GM12875 (cell line): Measurements from ENCODE around the gene IFITM5.
"Not testable (repeated sequence)": the region's sequence is repeated elsewhere in the genome, so short reads cannot be mapped to it uniquely, and the experiment has no call there.

Experiments used
- H3K4me3 ChIP-seq: one replicate; pipeline ENCODE4 v1.5.1; 2011; ENCODE audit warnings: low read depth, low read length, control low read depth
- TF ChIP-seq, protein P1 (sequence below): IDR thresholded peaks from 2 replicates; pipeline ENCODE4 v1.5.1; 2011; ENCODE audit warnings: low read depth, mild to moderate bottlenecking, control low read depth, inconsistent platforms, low read length, moderate library complexity, borderline replicate concordance; ENCODE audit not compliant: insufficient read depth

Gene IFITM5

DNA sequence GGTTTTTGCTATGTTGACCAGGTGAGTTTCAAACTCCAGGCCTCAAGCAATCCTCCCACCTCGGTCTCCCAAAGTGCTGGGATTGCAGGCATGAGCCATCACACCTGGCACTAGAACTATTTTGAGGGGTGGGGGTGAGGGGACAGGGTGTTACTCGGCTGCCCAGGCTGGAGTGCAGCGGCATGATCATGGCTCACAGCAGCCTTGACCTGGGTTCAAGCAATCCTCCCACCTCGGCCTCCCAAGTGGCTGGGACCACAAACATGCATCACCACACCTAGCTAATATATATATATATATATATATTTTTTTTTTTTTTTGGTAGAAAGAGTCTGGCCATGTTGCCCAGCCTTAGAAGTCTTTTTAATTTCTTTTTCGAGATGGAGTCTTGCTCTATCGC lies 38.4 kb upstream of the IFITM5 start:
- TF ChIP-seq, protein P1, sequence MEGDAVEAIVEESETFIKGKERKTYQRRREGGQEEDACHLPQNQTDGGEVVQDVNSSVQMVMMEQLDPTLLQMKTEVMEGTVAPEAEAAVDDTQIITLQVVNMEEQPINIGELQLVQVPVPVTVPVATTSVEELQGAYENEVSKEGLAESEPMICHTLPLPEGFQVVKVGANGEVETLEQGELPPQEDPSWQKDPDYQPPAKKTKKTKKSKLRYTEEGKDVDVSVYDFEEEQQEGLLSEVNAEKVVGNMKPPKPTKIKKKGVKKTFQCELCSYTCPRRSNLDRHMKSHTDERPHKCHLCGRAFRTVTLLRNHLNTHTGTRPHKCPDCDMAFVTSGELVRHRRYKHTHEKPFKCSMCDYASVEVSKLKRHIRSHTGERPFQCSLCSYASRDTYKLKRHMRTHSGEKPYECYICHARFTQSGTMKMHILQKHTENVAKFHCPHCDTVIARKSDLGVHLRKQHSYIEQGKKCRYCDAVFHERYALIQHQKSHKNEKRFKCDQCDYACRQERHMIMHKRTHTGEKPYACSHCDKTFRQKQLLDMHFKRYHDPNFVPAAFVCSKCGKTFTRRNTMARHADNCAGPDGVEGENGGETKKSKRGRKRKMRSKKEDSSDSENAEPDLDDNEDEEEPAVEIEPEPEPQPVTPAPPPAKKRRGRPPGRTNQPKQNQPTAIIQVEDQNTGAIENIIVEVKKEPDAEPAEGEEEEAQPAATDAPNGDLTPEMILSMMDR = no peak
- no peak overlapping the region for H3K4me3 ChIP-seq

DNA sequence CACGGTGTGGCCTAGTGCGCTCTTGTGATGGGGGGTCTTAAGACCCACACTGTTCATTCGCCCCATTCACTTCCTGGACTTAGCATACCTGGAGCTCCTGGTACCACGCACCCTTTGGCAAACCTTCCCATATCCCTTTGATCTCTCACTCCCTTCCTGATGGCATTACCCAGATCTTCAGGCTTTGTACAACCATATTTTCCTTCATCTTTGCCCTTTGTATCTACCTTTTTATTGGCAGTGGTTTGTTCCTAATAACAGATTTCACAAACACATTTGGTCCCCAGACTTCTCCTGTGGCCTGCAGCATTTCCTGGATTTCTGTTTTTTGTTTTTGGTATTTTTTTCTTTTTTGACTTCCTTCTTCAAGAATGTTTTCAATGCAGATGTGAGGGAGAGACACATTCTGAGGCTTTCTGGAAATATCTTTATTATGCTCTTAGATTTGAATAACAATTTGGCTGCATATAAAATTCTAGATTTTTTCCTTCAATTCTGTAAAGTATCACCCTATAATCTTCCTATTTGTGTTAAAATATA lies 37.4 kb upstream of the IFITM5 start:
- TF ChIP-seq, protein P1 = no peak
- H3K4me3 ChIP-seq = no peak overlapping the region

DNA sequence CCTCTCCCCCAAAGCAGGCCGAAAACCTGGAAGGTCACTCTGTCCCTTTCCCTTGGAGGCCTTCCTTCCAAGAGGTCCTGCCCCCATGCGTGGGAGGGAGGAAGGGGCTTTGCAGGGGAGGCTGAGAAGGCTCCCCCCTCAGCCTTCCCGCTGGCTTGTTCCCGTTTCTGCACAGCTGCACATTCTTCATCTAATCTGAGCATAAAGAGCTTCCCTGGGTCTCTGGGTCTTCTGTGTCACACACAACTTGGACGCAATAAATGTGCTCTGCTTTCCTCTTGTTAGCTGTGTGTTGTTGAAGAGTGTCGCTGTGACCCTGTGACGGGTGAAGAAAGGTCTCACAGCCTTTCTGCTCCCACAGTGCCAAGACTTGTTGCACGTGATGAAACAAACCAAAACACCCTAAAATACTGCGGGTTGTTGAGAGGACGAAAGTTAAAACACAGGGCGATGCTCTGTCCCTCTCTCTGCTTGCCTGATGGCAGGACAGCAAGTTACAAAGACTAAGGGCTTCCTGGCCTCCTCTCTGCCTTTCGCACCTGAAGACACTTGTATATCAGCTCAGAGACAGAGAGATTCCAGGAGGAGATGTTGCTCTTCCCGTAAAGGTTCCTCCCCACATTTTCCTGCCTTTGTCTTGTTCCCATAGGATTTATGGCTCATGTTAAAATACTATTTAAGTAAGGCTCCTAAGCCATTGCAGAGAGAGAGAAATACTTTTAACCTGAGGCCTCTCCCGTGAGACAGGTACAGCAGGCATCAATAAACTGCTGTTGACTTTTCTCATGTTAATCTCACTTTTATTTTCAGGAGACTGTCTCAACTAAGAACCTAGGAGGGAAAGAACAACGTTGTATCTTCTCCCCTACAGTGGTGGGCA lies 36.7 kb upstream of the IFITM5 start:
- TF ChIP-seq, protein P1 = no peak

DNA sequence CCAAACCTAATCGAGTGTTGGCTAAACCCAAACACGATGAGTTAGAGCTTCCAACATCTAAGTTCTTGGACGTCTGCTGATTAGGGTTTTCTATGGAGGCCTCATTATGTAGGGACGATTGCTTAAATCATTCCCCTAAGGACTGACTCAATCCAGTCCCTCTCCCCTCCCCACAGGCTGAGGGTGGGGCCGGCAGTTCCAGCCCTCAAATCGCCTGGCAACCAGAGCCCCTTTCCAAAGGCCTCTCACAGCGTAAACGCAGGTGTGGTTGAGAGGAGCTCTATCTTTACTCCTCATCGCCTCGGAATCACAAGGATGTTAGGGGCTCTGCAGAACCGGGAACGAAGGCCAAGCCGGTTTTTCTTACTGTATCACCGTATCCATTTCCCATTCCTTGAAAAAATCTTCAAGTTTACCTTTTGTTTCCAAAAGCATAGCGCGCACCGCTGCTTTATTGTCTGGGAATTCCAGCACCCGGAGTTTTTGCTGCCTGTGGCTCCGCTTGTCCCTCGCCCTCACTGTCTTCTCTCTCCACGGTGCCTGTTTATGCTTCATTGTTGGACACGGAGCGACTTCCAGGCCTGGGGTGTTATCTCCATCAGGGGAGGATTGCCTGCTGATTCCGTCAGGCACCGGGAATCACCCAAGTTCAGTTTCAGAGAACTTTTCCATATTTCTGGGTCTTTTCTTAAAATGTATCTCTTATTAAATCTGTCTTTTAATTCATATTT lies 35.1 kb upstream of the IFITM5 start:
- no peak overlapping the region for H3K4me3 ChIP-seq
- TF ChIP-seq, protein P1 = no peak

More for the DNA sequence above, 36.7 kb upstream of the IFITM5 start:
- no peak overlapping the region for H3K4me3 ChIP-seq

DNA sequence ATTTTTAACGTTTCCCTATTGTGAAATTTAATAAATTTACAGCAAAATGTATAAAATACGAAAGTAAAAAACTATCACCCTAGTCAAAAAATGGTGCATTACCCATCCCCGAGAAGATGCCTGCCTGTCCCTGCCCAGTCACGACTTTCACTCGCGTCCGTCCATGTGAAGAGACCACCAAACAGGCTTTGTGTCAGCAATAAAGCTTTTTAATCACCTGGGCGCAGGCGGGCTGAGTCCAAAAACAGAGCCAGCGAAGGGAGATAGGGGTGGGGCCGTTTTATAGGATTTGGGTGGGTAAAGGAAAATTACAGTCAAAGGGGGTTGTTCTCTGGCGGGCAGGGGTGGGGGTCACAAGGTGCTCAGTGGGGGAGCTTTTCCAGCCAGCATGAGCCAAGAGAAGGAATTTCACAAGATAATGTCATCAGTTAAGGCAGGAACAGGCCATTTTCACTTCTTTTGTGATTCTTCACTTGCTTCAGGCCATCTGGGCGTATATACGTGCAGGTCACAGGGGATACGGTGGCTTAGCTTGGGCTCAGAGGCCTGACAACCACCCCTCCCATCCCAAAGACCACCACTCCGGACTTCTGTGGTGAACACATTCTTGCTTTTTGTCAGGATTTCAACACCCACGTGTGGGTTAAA lies 34.4 kb upstream of the IFITM5 start:
- not testable (repeated sequence) for H3K4me3 ChIP-seq

DNA sequence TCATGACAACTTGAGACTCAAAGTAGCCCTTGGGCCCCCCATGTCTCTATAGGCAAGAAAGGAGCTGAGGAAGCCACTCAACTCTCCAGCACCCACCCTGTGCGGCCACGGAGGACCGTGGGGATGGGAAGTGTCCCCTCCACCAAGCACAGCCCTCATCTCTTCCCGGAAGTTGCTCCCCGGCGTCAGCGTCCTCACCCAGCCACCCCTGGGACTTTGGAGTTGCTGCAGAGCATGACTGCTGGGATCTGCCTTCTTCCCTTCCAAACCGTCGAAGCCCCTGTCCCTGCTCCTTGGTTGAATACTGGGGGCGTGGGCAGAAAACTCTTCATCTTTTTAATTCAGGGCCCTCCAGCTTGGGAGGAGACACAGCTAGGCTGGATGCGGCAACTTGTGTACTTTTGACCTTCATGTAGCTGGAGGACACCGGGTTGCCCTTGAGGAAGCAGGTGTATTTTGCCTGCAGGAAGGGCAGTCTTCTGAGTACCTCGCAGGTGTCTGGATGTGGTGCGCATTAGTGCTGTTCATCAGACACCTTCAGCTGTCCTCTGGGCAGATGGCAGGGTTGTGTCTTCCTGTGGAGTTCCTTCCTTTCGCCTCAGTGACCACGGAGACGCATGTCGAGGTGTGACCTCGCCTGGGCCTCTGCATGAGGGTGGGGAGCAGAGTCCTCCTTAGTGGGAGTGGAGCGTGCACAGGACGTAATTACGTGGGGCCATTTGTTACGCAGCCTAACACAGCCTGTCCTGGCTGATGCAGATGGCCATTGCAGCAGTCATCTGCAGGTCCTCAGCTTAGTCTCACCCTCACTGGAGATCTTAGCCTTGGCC lies 33.5 kb upstream of the IFITM5 start:
- TF ChIP-seq, protein P1 = no peak
- H3K4me3 ChIP-seq = no peak overlapping the region
